ENCODE data around the gene CNTN4.

GRCh38 chr3:2931265-2931664, 832.6 kb downstream of the CNTN4 start:
- no peak for TF ChIP-seq EZH2 (IDR thresholded peaks at IDR 0.05)
- TF ChIP-seq CTCF (IDR thresholded peaks at IDR 0.05), result no peak
- no peak for TF ChIP-seq EZH2phosphoT487 (IDR thresholded peaks at IDR 0.05)
